Measurements from ENCODE around the gene TMED7. TPM values are rescaled to one million over a fixed set of nuclear protein-coding genes. Genes with fewer than 3 reads are reported as not detected.
"Not testable (repeated sequence)": the region's sequence is repeated elsewhere in the genome, so short reads cannot be mapped to it uniquely, and the experiment has no call there.

Gene TMED7
- polyA plus RNA-seq (2012; ENCODE audit: insufficient read depth, insufficient read length), result 14.9 TPM

DNA sequence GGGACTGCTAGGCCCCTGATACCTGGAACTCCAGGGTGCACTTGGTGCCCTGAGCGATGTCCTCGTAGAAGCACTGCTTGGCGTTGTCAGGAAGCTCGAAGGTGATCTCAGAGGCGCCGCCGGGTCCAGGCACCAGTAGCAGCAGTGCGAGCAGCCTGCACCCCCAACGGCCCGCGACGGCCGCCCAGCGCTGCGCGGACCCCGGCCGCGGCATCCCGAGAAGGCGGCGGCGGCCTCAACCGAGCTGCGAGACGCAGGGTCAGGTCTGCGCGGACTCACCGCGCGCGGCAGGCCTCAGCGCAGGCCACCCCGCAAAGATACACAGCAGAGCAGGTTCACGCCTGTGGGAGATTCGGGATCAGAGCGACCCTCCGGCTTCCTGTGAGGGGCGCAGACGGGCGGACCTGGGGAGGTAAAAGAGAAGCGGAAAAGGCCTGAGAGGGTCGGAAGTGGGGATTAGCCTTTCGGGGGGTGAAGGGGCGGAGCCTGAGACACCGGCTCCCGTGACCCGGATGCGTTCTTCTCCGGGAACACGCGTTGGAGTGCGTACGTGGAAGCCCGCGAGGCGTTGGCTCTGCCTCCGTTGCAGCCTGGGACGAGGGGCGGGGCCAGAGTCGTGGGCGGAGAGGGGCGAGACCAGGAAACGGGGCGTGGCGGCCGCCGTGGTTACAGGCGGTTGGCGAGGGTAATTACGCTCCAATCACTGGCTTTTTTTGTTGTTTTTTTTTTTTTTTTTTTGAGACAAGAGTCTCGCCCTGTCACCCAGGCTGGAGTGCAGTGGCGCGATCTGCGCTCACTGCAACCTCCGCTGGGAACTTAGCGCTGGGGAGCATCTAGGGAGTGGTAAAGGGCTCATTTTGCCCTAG is at the start of gene TMED7:
Gene TMED7, minus strand, starts transcription at position 458 of the 866 bp plus-strand sequence. Its CDS starts 244 bp downstream, at position 214.
- DNase-seq (ENCODE audit: low read depth, low spot score), result peak; percentile 97

GRCh38 chr5:115674782-115675181 is 48.9 kb upstream of the TMED7 start:
- DNase-seq (ENCODE audit: low read depth, low spot score); H3K4me3 ChIP-seq (ENCODE audit: low read length): not testable (repeated sequence)

More for the DNA sequence above, at the start of gene TMED7:
- H3K4me3 ChIP-seq (ENCODE audit: low read length), result peak within 1 kb of the TSS; percentile 81

DNA sequence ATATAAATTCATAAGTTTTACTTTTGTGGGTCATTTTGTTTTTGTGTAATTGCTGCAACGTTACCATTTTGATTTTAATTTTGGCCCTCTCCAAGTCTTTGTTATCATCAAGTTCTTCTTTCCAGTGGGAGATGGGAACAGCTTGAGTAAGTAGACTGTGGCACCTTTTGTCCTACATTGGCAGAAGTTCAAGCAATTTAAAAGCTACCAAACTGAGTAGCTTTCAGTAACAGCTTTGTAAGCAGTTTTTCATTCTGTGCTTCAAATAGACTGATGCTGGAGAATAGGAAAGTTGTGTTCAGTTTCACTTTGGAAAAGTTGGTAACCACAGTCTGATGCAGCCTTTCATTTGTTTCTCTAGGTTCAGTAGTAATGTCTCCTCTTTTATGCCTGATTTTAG is 47.8 kb upstream of the TMED7 start:
- DNase-seq (ENCODE audit: low read depth, low spot score), result no peak
- H3K4me3 ChIP-seq (ENCODE audit: low read length), result no peak overlapping the region

GRCh38 chr5:115671939-115672338 is 46.1 kb upstream of the TMED7 start:
- no peak for DNase-seq (ENCODE audit: low read depth, low spot score)
- no peak overlapping the region for H3K4me3 ChIP-seq (ENCODE audit: low read length)

DNA sequence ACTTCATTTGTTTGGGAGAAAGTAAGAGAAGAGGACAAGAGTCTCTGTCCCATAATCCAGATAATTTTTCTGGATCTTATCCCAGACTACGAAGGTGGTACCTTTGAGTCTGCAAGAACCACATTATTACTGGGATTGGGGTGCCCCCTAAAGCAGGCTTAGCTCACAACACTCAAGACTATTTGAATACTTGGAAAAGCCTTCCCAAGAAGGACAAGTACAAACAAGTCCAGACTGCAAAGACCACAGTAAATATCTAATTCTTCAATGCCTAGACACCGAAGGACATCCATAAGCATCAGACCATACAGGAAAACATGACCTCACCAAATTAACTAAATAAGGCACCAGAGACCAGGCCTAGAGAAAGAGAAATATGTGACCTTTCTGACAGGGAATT is 40.2 kb upstream of the TMED7 start:
- no peak for DNase-seq (ENCODE audit: low read depth, low spot score)
- no peak overlapping the region for H3K4me3 ChIP-seq (ENCODE audit: low read length)

GRCh38 chr5:115661563-115661962 is 35.7 kb upstream of the TMED7 start:
- no peak for DNase-seq (ENCODE audit: low read depth, low spot score)
- no peak overlapping the region for H3K4me3 ChIP-seq (ENCODE audit: low read length)

- no peak for DNase-seq (ENCODE audit: low read depth, low spot score)
- no peak overlapping the region for H3K4me3 ChIP-seq (ENCODE audit: low read length)
Measured at GRCh38 chr5:115661101-115661500, 35.3 kb upstream of the TMED7 start.

- no peak overlapping the region for H3K4me3 ChIP-seq (ENCODE audit: low read length)
- DNase-seq (ENCODE audit: low read depth, low spot score), result no peak
Measured at GRCh38 chr5:115657881-115658233, 32.0 kb upstream of the TMED7 start.

DNA sequence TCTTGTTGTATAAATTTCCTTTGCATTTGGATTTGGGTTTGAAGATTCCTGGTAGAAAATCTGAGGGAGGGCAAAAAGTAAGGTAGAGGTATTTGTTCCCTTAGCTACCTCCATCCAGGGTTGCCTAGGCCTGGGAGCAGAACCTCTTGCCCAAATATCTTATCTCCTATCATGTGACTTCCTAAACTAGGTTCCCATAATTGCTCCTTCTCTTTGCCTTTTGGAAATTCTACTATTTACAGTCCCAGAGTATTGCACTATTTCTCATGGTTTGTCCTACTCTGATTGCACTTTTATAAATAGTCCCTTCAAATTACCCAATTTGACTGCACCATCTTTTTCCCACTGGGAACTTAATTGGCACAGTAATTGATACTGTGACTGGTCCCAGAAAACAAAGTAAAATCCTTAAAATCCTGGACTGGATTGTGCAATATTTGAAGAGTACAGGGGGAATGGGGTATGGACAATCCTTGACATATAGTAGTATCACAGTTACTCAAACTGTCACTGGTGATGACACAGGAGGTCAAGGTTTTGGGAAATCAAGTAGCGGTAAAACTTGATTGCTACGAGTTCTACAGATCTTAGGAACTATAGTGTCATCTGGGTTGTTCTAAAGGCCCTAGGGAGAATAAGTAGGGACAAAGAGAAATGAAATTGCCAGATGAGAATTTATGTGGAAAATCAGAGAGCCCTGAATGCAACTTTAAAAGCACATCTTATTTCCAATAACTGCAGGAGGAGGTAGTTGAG is 31.5 kb upstream of the TMED7 start:
- H3K4me3 ChIP-seq (ENCODE audit: low read length), result no peak overlapping the region
- DNase-seq (ENCODE audit: low read depth, low spot score), result no peak

- DNase-seq (ENCODE audit: low read depth, low spot score), result no peak
- no peak overlapping the region for H3K4me3 ChIP-seq (ENCODE audit: low read length)
Measured at GRCh38 chr5:115656404-115656803, 30.6 kb upstream of the TMED7 start.

DNA sequence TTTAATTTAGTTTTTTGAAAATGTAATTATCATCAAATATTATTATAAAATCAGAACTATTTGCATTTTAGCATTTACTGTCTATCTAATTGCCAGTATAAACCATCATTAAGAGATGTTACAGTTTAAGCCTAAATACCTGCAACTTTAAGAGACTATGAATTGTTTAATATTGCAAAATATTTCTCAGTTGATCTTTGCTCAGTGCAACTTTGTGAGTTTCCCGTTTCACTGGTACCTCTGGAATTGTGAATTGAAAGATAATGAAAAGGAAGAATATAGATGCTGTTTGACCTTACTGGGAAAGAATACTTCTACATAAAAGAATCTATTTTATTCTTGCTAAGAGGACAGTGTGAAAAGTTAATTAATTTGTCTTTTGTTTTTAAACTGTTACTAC is 30.2 kb upstream of the TMED7 start:
- no peak overlapping the region for H3K4me3 ChIP-seq (ENCODE audit: low read length)
- DNase-seq (ENCODE audit: low read depth, low spot score), result no peak

GRCh38 chr5:115649541-115649940 is 23.7 kb upstream of the TMED7 start:
- no peak for DNase-seq (ENCODE audit: low read depth, low spot score)
- H3K4me3 ChIP-seq (ENCODE audit: low read length), result no peak overlapping the region

GRCh38 chr5:115648056-115648455 is 22.2 kb upstream of the TMED7 start:
- H3K4me3 ChIP-seq (ENCODE audit: low read length), result no peak overlapping the region
- DNase-seq (ENCODE audit: low read depth, low spot score), result no peak

GRCh38 chr5:115645386-115645785 is 19.6 kb upstream of the TMED7 start:
- DNase-seq (ENCODE audit: low read depth, low spot score); H3K4me3 ChIP-seq (ENCODE audit: low read length): not testable (repeated sequence)

DNA sequence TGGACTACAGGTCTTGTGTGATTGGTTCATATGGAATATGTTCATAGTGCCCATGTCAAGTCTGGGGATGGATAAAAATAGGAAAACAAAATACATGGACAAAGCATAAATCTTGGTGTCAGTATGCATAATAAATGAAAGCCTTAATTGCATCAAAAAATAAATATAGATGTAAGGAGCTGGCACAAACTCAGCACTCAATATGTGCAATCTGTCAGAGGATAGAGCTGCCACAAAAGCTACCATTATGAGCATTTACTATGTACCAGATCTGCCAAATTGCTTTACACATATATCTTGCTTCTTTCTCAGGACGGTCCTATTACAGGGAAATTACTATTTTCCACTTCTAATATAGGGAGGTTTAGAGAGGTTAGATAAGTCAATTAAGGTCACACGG is 18.2 kb upstream of the TMED7 start:
- DNase-seq (ENCODE audit: low read depth, low spot score), result no peak
- H3K4me3 ChIP-seq (ENCODE audit: low read length), result no peak overlapping the region

GRCh38 chr5:115641948-115642347 is 16.1 kb upstream of the TMED7 start:
- no peak for DNase-seq (ENCODE audit: low read depth, low spot score)
- no peak overlapping the region for H3K4me3 ChIP-seq (ENCODE audit: low read length)

- H3K4me3 ChIP-seq (ENCODE audit: low read length), result no peak overlapping the region
- no peak for DNase-seq (ENCODE audit: low read depth, low spot score)
Measured at GRCh38 chr5:115640274-115640673, 14.4 kb upstream of the TMED7 start.

DNA sequence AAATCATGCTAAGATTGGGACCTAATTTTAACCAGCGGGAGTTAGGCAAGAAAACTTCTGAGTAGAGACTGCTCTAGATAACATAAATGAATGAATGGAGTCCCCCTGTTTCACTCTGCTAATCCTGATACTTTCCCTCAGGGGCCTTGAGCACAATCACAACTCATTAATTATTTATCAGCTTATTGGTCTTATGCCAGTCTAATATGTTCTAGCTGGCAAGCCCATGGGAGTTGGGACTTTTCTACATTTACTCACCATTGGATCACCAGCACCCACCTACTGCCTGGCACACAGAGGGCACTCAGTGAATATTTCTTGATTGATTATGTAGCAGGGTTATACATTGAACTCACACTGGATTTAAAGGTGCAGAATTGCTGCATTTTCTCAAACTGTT is 13.5 kb upstream of the TMED7 start:
- H3K4me3 ChIP-seq (ENCODE audit: low read length), result no peak overlapping the region
- DNase-seq (ENCODE audit: low read depth, low spot score), result no peak

DNA sequence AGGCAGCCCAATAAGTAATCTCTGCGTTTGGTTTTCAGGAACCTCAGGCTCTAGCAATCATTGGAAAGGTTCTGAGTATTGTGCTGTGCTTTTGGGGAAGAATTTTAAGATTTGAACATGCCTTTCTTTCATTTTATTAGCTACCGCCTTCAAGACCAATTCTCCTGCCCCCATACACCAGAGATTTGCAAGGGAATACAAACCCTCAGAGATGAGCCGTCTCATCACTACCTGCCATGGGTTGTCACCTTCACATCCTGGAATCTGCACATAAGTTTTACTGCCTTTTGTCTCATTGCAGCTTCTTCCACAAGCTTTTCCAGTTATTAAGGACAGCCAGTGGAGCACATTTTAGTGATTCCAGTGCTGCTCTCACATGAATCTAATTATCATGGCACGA is 11.7 kb upstream of the TMED7 start:
- H3K4me3 ChIP-seq (ENCODE audit: low read length), result no peak overlapping the region
- no peak for DNase-seq (ENCODE audit: low read depth, low spot score)

GRCh38 chr5:115636008-115636407 is 10.2 kb upstream of the TMED7 start:
- H3K4me3 ChIP-seq (ENCODE audit: low read length), result no peak overlapping the region

More at GRCh38 chr5:115636008-115636407, 10.2 kb upstream of the TMED7 start:
- no peak for DNase-seq (ENCODE audit: low read depth, low spot score)
